GM12878 (cell line): Measurements from ENCODE around the gene PRADC1. TPM values are rescaled to one million over a fixed set of nuclear protein-coding genes. Genes with fewer than 3 reads are reported as not detected.

Experiments
- BACH1 ChIP-seq: fragments of 450-650 bp; IDR thresholded peaks from 2 replicates; pipeline ENCODE4 v1.6.1; 2017; ENCODE audit warnings: mild to moderate bottlenecking, borderline replicate concordance
- BCL11A ChIP-seq: IDR thresholded peaks from 2 replicates; pipeline ENCODE4 v1.6.1; 2011; ENCODE audit warnings: low read depth, low read length
- BHLHE40 ChIP-seq, 2 experiments: fragments of 450-650 bp in 1 of 2; IDR thresholded peaks; 2 replicates each; pipeline ENCODE4 v1.6.1; 2011 to 2017; ENCODE audit warnings: low read depth in 2 of 2, borderline replicate concordance in 1 of 2, improper control_type of control experiment in 1 of 2, low read length in 1 of 2, mild to moderate bottlenecking in 1 of 2
- CREM ChIP-seq: IDR thresholded peaks from 2 replicates; pipeline ENCODE4 v1.6.1; 2014; ENCODE audit warnings: antibody characterized with exemption, low read depth
- E4F1 ChIP-seq: fragments of 450-650 bp; IDR thresholded peaks from 2 replicates; pipeline ENCODE4 v1.6.1; 2018; ENCODE audit warnings: borderline replicate concordance, mild to moderate bottlenecking; ENCODE audit not compliant: partially characterized antibody
- ETV6 ChIP-seq, 2 experiments: fragments of 450-650 bp in 1 of 2; IDR thresholded peaks in 1 of 2; conservative IDR thresholded peaks in 1 of 2; 2 replicates each; pipeline ENCODE4 v1.6.1; 2014; ENCODE audit warnings: antibody characterized with exemption in 1 of 2, borderline replicate concordance in 1 of 2, low read depth in 1 of 2, mild to moderate bottlenecking in 1 of 2, moderate library complexity in 1 of 2
- HDAC6 ChIP-seq: fragments of 200-600 bp; sonication (generic); IDR thresholded peaks from one replicate; pipeline ENCODE4 v1.8.0; 2017; ENCODE audit warnings: antibody characterized with exemption; ENCODE audit not compliant: unreplicated experiment
- HDGF ChIP-seq: fragments of 450-650 bp; IDR thresholded peaks from 2 replicates; pipeline ENCODE4 v1.6.1; 2016; ENCODE audit warnings: antibody characterized with exemption
- IRF4 ChIP-seq: IDR thresholded peaks from 2 replicates; pipeline ENCODE4 v1.6.1; 2011; ENCODE audit warnings: low read depth, low read length
- MEF2A ChIP-seq: IDR thresholded peaks from 2 replicates; pipeline ENCODE4 v1.6.1; 2011; ENCODE audit warnings: low read depth, mild to moderate bottlenecking, low read length, moderate library complexity; ENCODE audit not compliant: insufficient read depth
- MXI1 ChIP-seq: fragments of 150-350 bp; IDR thresholded peaks from 2 replicates; pipeline ENCODE4 v1.6.1; 2011; ENCODE audit warnings: low read depth, mild to moderate bottlenecking, inconsistent platforms, low read length, improper control_type of control experiment
- NFXL1 ChIP-seq: fragments of 450-650 bp; IDR thresholded peaks from 2 replicates; pipeline ENCODE4 v1.6.1; 2017; ENCODE audit warnings: antibody characterized with exemption, mild to moderate bottlenecking, borderline replicate concordance
- NRF1 ChIP-seq: conservative IDR thresholded peaks from 2 replicates; pipeline ENCODE4 v1.6.1; 2011; ENCODE audit warnings: mild to moderate bottlenecking, low read depth, low read length, improper control_type of control experiment
- PAX8 ChIP-seq: fragments of 450-650 bp; IDR thresholded peaks from 2 replicates; pipeline ENCODE4 v1.6.1; 2017; ENCODE audit warnings: mild to moderate bottlenecking, moderate library complexity
- SP1 ChIP-seq: IDR thresholded peaks from one replicate; pipeline ENCODE4 v1.6.1; 2011; ENCODE audit warnings: low read depth, low read length
- SUZ12 ChIP-seq: fragments of 200-600 bp; sonication (generic); IDR thresholded peaks from one replicate; pipeline ENCODE4 v1.6.1; 2018; ENCODE audit warnings: antibody characterized with exemption, mild to moderate bottlenecking; ENCODE audit not compliant: unreplicated experiment
- TAF1 ChIP-seq: IDR thresholded peaks from 2 replicates; pipeline ENCODE4 v1.6.1; 2011; ENCODE audit warnings: mild to moderate bottlenecking, low read depth, low read length, borderline replicate concordance
- TCF7 ChIP-seq: IDR thresholded peaks from 2 replicates; pipeline ENCODE4 v1.6.1; 2014; ENCODE audit warnings: antibody characterized with exemption, borderline replicate concordance
- ZNF207 ChIP-seq: fragments of 450-650 bp; IDR thresholded peaks from 2 replicates; pipeline ENCODE4 v1.6.1; 2014; ENCODE audit warnings: antibody characterized with exemption, mild to moderate bottlenecking, borderline replicate concordance
- ZNF24 ChIP-seq: fragments of 450-650 bp; IDR thresholded peaks from 2 replicates; pipeline ENCODE4 v1.6.1; 2017; ENCODE audit warnings: antibody characterized with exemption, mild to moderate bottlenecking
- ZNF622 ChIP-seq: fragments of 450-650 bp; IDR thresholded peaks from 2 replicates; pipeline ENCODE4 v1.6.1; 2017; ENCODE audit warnings: mild to moderate bottlenecking, inconsistent platforms
- ZNF687 ChIP-seq: fragments of 450-650 bp; IDR thresholded peaks from 2 replicates; pipeline ENCODE4 v1.6.1; 2017; ENCODE audit warnings: mild to moderate bottlenecking, moderate library complexity
- polyA plus RNA-seq, 11 experiments: library from polyadenylated mRNA; depleted of rRNA in 4 of 11; unstranded in 6 of 11; stranded (reverse) in 5 of 11; fragments of >200 nt; fragmentation: Nextera tagmentation in 4 of 11; fragmentation: Illumina TruSeq in 1 of 11; extraction: Ambion mirVana in 4 of 11; extraction: Trizol in 1 of 11; gene quantifications; 1 replicate in 1 of 11; 2 replicates in 10 of 11; pipeline versions ENCODE4 v1.2.1 to v1.2.3, GENCODE V29; 2011 to 2016; ENCODE audit warnings: inconsistent platforms in 2 of 11, missing spikeins in 2 of 11, low read depth in 1 of 11
- total RNA-seq, 4 experiments: library from RNA; depleted of rRNA in 3 of 4; stranded (reverse); fragments of >200 nt in 3 of 4; fragmentation: Illumina TruSeq in 1 of 4; extraction: Trizol in 1 of 4; gene quantifications; 2 replicates each; pipeline versions ENCODE4 v1.2.1 to v1.2.3, GENCODE V29; 2013 to 2021
- TF ChIP-seq, protein P1 (sequence below): fragments of 450-650 bp; IDR thresholded peaks from 2 replicates; pipeline ENCODE4 v1.6.1; 2017; ENCODE audit warnings: borderline replicate concordance

PRADC1 gene
- total and polyA plus RNA-seq, 10 of the 15 experiments (the other 5 are each of a cell fraction or from before 2014, with no cell fraction given), result 3.7 to 39.0 (median 13.8) TPM

- TF ChIP-seq NFXL1, result no peak; the same call in 1 of the 2 replicates
- TF ChIP-seq NRF1, result no peak; the same call in 1 of the 2 replicates
- peak; percentile 90 for TF ChIP-seq HDGF
- TF ChIP-seq CREM, result peak; percentile 75
- TF ChIP-seq ZNF207, result no peak
- no peak for TF ChIP-seq ZNF687
- TF ChIP-seq, protein P1, sequence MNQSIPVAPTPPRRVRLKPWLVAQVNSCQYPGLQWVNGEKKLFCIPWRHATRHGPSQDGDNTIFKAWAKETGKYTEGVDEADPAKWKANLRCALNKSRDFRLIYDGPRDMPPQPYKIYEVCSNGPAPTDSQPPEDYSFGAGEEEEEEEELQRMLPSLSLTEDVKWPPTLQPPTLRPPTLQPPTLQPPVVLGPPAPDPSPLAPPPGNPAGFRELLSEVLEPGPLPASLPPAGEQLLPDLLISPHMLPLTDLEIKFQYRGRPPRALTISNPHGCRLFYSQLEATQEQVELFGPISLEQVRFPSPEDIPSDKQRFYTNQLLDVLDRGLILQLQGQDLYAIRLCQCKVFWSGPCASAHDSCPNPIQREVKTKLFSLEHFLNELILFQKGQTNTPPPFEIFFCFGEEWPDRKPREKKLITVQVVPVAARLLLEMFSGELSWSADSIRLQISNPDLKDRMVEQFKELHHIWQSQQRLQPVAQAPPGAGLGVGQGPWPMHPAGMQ, result no peak
- TF ChIP-seq ETV6 (conservative IDR thresholded peaks at IDR 0.05 in 1 of 2, IDR thresholded peaks at IDR 0.05 in 1 of 2; ENCODE audit: borderline replicate concordance in 1 of 2, low read depth in 1 of 2), result no peak
- peak; percentile 99 for TF ChIP-seq SP1
- no peak for TF ChIP-seq TCF7
- TF ChIP-seq IRF4, result no peak
- TF ChIP-seq BHLHE40 (IDR thresholded peaks at IDR 0.05; ENCODE audit: borderline replicate concordance in 1 of 2, low read depth in 2 of 2, low read length in 1 of 2), result no peak
- TF ChIP-seq ZNF622, result no peak
- TF ChIP-seq MXI1, result peak; percentile 86
- TF ChIP-seq BCL11A, result no peak
- TF ChIP-seq E4F1, result no peak
- peak; percentile 21; the same call in 1 of the 2 replicates for TF ChIP-seq BACH1
- TF ChIP-seq TAF1, result peak; percentile 30; the same call in 1 of the 2 replicates
- TF ChIP-seq ZNF24, result no peak
- TF ChIP-seq MEF2A, result no peak
- TF ChIP-seq SUZ12, result no peak
- peak; percentile 52 for TF ChIP-seq HDAC6
- TF ChIP-seq PAX8, result no peak
These were observed at the start of gene PRADC1 (continued) for GRCh38 chr2:73233154-73233931.
